IMR-90 (cell line): ENCODE results near the gene SLC39A11. TPM values are rescaled to one million over a fixed set of nuclear protein-coding genes. Genes with fewer than 3 reads are reported as not detected.

ENCODE experiments used
- ATAC-seq: fragments of 200-7000 bp; cut with Tn5 transposase; 2 replicates; pipeline ENCODE4 v1.9.1; 2020; ENCODE audit warnings: low read depth, mild to moderate bottlenecking, moderate library complexity
- BruUV-seq: library from RNA; stranded (reverse); fragments of 400-500 nt; replicated peaks from 2 replicates; lab custom pipeline; 2021; lab: Mats Ljungman, UMichigan
- CTCF ChIA-PET: fragments of 300-600 bp; formaldehyde crosslinking; extraction: SDS; loops from one replicate; lab custom pipeline; 2021; ENCODE audit warnings: antibody characterized with exemption; lab: Yijun Ruan, JAX
- POLR2A ChIA-PET: fragments of 300-600 bp; sonication (Branson Sonifier 250); formaldehyde crosslinking; loops from one replicate; lab custom pipeline; 2022; ENCODE audit warnings: antibody characterized with exemption; ENCODE audit not compliant: unreplicated experiment; lab: Charles Lee
- DNase-seq: peaks from one replicate; pipeline ENCODE4 v3.0.0; 2013
- H2AFZ ChIP-seq: replicated peaks from 2 replicates; pipeline ENCODE3; 2013; ENCODE audit warnings: low read length, mild to moderate bottlenecking; ENCODE audit not compliant: poor library complexity
- H2AK5ac ChIP-seq: 2 replicates; pipeline ENCODE4 v1.6.1; 2013; ENCODE audit warnings: low read depth, low read length, inconsistent platforms
- H2AK9ac ChIP-seq: replicated peaks from 2 replicates; pipeline ENCODE3; 2013; ENCODE audit warnings: mild to moderate bottlenecking, low read depth, low read length, moderate library complexity; ENCODE audit not compliant: poor library complexity
- H2BK120ac ChIP-seq: 2 replicates; pipeline ENCODE4 v1.6.1; 2013; ENCODE audit warnings: low read depth, low read length, inconsistent platforms
- H2BK15ac ChIP-seq: 3 replicates; pipeline ENCODE4 v1.6.1; 2013; ENCODE audit warnings: low read depth, low read length, inconsistent platforms
- H2BK20ac ChIP-seq: 2 replicates; pipeline ENCODE4 v1.6.1; 2013; ENCODE audit warnings: low read depth, mild to moderate bottlenecking, inconsistent platforms, low read length, moderate library complexity
- H2BK5ac ChIP-seq: 2 replicates; pipeline ENCODE4 v1.6.1; 2013; ENCODE audit warnings: mild to moderate bottlenecking, low read depth, low read length, inconsistent platforms; ENCODE audit not compliant: poor library complexity, severe bottlenecking
- H3K14ac ChIP-seq: replicated peaks from 2 replicates; pipeline ENCODE4 v1.6.1; 2013; ENCODE audit warnings: low read depth, low read length, inconsistent platforms
- H3K18ac ChIP-seq: 2 replicates; pipeline ENCODE4 v1.6.1; 2013; ENCODE audit warnings: low read depth, low read length, control low read depth
- H3K23ac ChIP-seq: 2 replicates; pipeline ENCODE4 v1.6.1; 2013; ENCODE audit warnings: low read depth, low read length, inconsistent platforms
- H3K27ac ChIP-seq: 2 replicates; pipeline ENCODE4 v1.5.1; 2013; ENCODE audit warnings: mild to moderate bottlenecking, control low read depth, low read length; ENCODE audit not compliant: insufficient read depth
- H3K27me3 ChIP-seq: 2 replicates; pipeline ENCODE4 v1.6.1; 2013; ENCODE audit warnings: low read length; ENCODE audit not compliant: control insufficient read depth, insufficient read depth
- H3K36me3 ChIP-seq: 2 replicates; pipeline ENCODE4 v1.6.1; 2013; ENCODE audit warnings: low read length, mixed read lengths; ENCODE audit not compliant: control insufficient read depth, insufficient read depth
- H3K4ac ChIP-seq: 2 replicates; pipeline ENCODE4 v1.6.1; 2013; ENCODE audit warnings: low read depth, low read length, inconsistent platforms
- H3K4me1 ChIP-seq: 2 replicates; pipeline ENCODE4 v1.6.1; 2013; ENCODE audit warnings: low read length, mixed read lengths; ENCODE audit not compliant: control insufficient read depth, insufficient read depth
- H3K4me2 ChIP-seq: 2 replicates; pipeline ENCODE4 v1.6.1; 2013; ENCODE audit warnings: low read depth, mild to moderate bottlenecking, control low read depth, low read length, moderate library complexity
- H3K4me3 ChIP-seq: 2 replicates; pipeline ENCODE4 v1.5.1; 2013; ENCODE audit warnings: low read depth, mild to moderate bottlenecking, control low read depth, low read length, moderate library complexity; ENCODE audit not compliant: insufficient read depth
- H3K56ac ChIP-seq: 2 replicates; pipeline ENCODE4 v1.6.1; 2013; ENCODE audit warnings: low read length, inconsistent platforms; ENCODE audit not compliant: insufficient read depth; ENCODE audit errors: extremely low read depth
- H3K79me1 ChIP-seq, 2 experiments: 2 replicates each; pipeline ENCODE4 v1.6.1; 2013; ENCODE audit warnings: low read length in 2 of 2, inconsistent platforms in 1 of 2, low read depth in 1 of 2
- H3K9ac ChIP-seq: 2 replicates; pipeline ENCODE4 v1.6.1; 2013; ENCODE audit warnings: low read depth, low read length, control low read depth
- H3K9me1 ChIP-seq: 2 replicates; pipeline ENCODE4 v1.6.1; 2013; ENCODE audit warnings: low read length, inconsistent platforms; ENCODE audit not compliant: insufficient read depth
- H3K9me3 ChIP-seq: 2 replicates; pipeline ENCODE4 v1.6.1; 2013; ENCODE audit warnings: low read length; ENCODE audit not compliant: control insufficient read depth, insufficient read depth
- H4K20me1 ChIP-seq: 2 replicates; pipeline ENCODE4 v1.6.1; 2013; ENCODE audit warnings: low read length, inconsistent platforms; ENCODE audit not compliant: insufficient read depth
- H4K5ac ChIP-seq: 2 replicates; pipeline ENCODE4 v1.6.1; 2013; ENCODE audit warnings: mild to moderate bottlenecking, low read depth, low read length, control low read depth
- H4K8ac ChIP-seq, 2 experiments: 2 replicates each; pipeline ENCODE4 v1.6.1; 2013; ENCODE audit warnings: low read depth in 2 of 2, low read length in 2 of 2, control low read depth in 1 of 2, inconsistent platforms in 1 of 2
- H4K91ac ChIP-seq: 2 replicates; pipeline ENCODE4 v1.6.1; 2013; ENCODE audit warnings: low read depth, low read length, inconsistent platforms; ENCODE audit not compliant: insufficient read depth
- BHLHE40 ChIP-seq: fragments of 150-350 bp; IDR thresholded peaks from 2 replicates; pipeline ENCODE4 v1.6.1; 2016; ENCODE audit warnings: mild to moderate bottlenecking, low read depth, low read length
- CEBPB ChIP-seq: IDR thresholded peaks from 2 replicates; pipeline ENCODE4 v1.6.1; 2012; ENCODE audit warnings: low read depth, low read length, improper control_type of control experiment
- CHD1 ChIP-seq: IDR thresholded peaks from 2 replicates; pipeline ENCODE4 v1.6.1; 2012; ENCODE audit warnings: low read depth, low read length, improper control_type of control experiment
- ELK1 ChIP-seq: fragments of 150-350 bp; IDR thresholded peaks from 2 replicates; pipeline ENCODE4 v1.6.1; 2016; ENCODE audit warnings: low read depth, mild to moderate bottlenecking, low read length, moderate library complexity, borderline replicate concordance
- FOS ChIP-seq: fragments of 150-350 bp; IDR thresholded peaks from 2 replicates; pipeline ENCODE4 v1.6.1; 2016; ENCODE audit warnings: low read depth, low read length
- MAFK ChIP-seq: IDR thresholded peaks from 2 replicates; pipeline ENCODE4 v1.6.1; 2012; ENCODE audit warnings: low read depth, low read length, improper control_type of control experiment
- MAZ ChIP-seq: IDR thresholded peaks from 2 replicates; pipeline ENCODE4 v1.6.1; 2012; ENCODE audit warnings: low read depth, mild to moderate bottlenecking, low read length, improper control_type of control experiment, moderate library complexity, borderline replicate concordance
- MXI1 ChIP-seq: IDR thresholded peaks from 2 replicates; pipeline ENCODE4 v1.6.1; 2012; ENCODE audit warnings: low read depth, mild to moderate bottlenecking, low read length, moderate library complexity, borderline replicate concordance
- RAD21 ChIP-seq: IDR thresholded peaks from 2 replicates; pipeline ENCODE4 v1.6.1; 2012; ENCODE audit warnings: low read length, improper control_type of control experiment
- RFX5 ChIP-seq: IDR thresholded peaks from 2 replicates; pipeline ENCODE4 v1.8.0; 2012; ENCODE audit warnings: low read depth, mild to moderate bottlenecking, low read length, moderate library complexity
- SMC3 ChIP-seq: fragments of 150-350 bp; IDR thresholded peaks from 2 replicates; pipeline ENCODE4 v1.6.1; 2016; ENCODE audit warnings: low read depth, mild to moderate bottlenecking, antibody characterized with exemption, low read length, moderate library complexity
- WGBS, 2 experiments: methylation state at CpG; one replicate each; pipeline versions ENCODE4 v1.1.5 to v1.1.7; 2013; ENCODE audit warnings: missing lambda C conversion rate in 2 of 2; ENCODE audit not compliant: insufficient read length in 1 of 2; ENCODE audit errors: extremely low coverage in 2 of 2; 5-methylcytosine and 5-hydroxymethylcytosine counted together
- dilution Hi-C: fragments of 300-500 bp; cut with HindIII; formaldehyde crosslinking; loops from one replicate; pipeline ENCODE4 v1.14.3; 2018; ENCODE audit warnings: low sequenced_read_pairs; ENCODE audit not compliant: unreplicated experiment
- in situ Hi-C: fragments of 300-500 bp; cut with MboI; formaldehyde crosslinking; loops from 3 replicates; pipeline ENCODE4 v1.14.3; 2019; ENCODE audit warnings: low sequenced_read_pairs, inconsistent platforms, mixed read lengths
- intact Hi-C: fragments of 100-400 bp; cut with micrococcal nuclease; formaldehyde crosslinking; loops from 2 replicates; pipeline ENCODE4 v1.10.0; 2022
- polyA plus RNA-seq, 3 experiments: library from polyadenylated mRNA; depleted of rRNA; stranded (reverse); fragments of >200 nt; gene quantifications; 2 replicates each; pipeline ENCODE4 v1.2.3, GENCODE V29; 2012; ENCODE audit warnings: low replicate concordance in 1 of 3
- total RNA-seq: library from RNA; depleted of rRNA; stranded (reverse); fragments of >200 nt; gene quantifications from 2 replicates; pipeline ENCODE4 v1.2.3, GENCODE V29; 2012

SLC39A11 gene
- total and polyA plus RNA-seq, 2 of the 4 experiments (the other 2 are of a cell fraction): 8.8 to 14.3 TPM

GRCh38 chr17:73118951-73119391 lies 26.5 kb upstream of the SLC39A11 start:
- ChIA-PET CTCF (no interaction called here), POLR2A (no interaction called here)
- Histone ChIP-seq H2AFZ (no peak overlapping the region), H2BK20ac (no peak overlapping the region), H3K14ac (no peak overlapping the region), H3K4me1 (no peaks in the 10 kb centered on the region), H3K36me3 (no peaks in the 10 kb centered on the region), H3K23ac (no peak overlapping the region), H3K79me1 (no peaks in the 10 kb centered on the region), H2BK120ac (no peak overlapping the region), H4K91ac (no peak overlapping the region), H2AK9ac (no peak overlapping the region), H3K4me3 (no peak overlapping the region), H4K8ac (no peak overlapping the region), H3K9me3 (no peaks in the 10 kb centered on the region), H2BK5ac (no peak overlapping the region), H3K4ac (no peak overlapping the region), H3K27ac (no peak overlapping the region), H4K20me1 (no peaks in the 10 kb centered on the region), H3K27me3 (peaks cover 4% of the 10 kb centered on the region), H3K18ac (no peak overlapping the region), H4K5ac (no peak overlapping the region), H2BK15ac (no peak overlapping the region), H2AK5ac (no peak overlapping the region), H3K4me2 (no peak overlapping the region), H3K9ac (no peak overlapping the region), H3K56ac (no peak overlapping the region), H3K9me1 (no peaks in the 10 kb centered on the region)
- ATAC-seq: no peak
- no TSS peak for BruUV-seq
- dilution Hi-C loops: no loop called here
- TF ChIP-seq FOS: no peak
- TF ChIP-seq ELK1: no peak
- no peak for TF ChIP-seq SMC3
- TF ChIP-seq CEBPB: no peak
- TF ChIP-seq RFX5: no peak
- TF ChIP-seq MAZ: no peak
- no peak for TF ChIP-seq RAD21
- TF ChIP-seq MAFK: no peak
- TF ChIP-seq BHLHE40: no peak
- no peak for TF ChIP-seq CHD1
- no peak for TF ChIP-seq MXI1
- no peak for DNase-seq
- in situ Hi-C loops: no loop called here
- 0% methylated on average over 1 of the region's 5 CpGs; no CpG with 5 or more reads in 1 of the 2 experiments for WGBS, 2 experiments
- intact Hi-C loops: no loop called here
